RWPE1 (cell line): ENCODE data around the gene AIG1.

Source experiments
- CTCF ChIA-PET: fragments of 350-600 bp; sonication (Branson Sonifier 250); formaldehyde crosslinking; extraction: SDS; loops from one replicate; lab custom pipeline; 2021; lab: Yijun Ruan, JAX
- POLR2A ChIA-PET: fragments of 400-600 bp; formaldehyde crosslinking; extraction: SDS; loops from one replicate; lab custom pipeline; 2020; ENCODE audit warnings: antibody characterized with exemption; ENCODE audit not compliant: low non-redundant PET; lab: Yijun Ruan, JAX
- DNase-seq: peaks from one replicate; pipeline ENCODE4 v3.0.0; 2012; ENCODE audit warnings: low spot score
- H3K27ac ChIP-seq: fragments of 450-650 bp; 2 replicates; pipeline ENCODE4 v1.5.1; 2017
- TF ChIP-seq, protein P1 (sequence below): fragments of 450-650 bp; conservative IDR thresholded peaks from 2 replicates; pipeline ENCODE4 v1.5.1; 2017; ENCODE audit warnings: low read depth, mild to moderate bottlenecking

The AIG1 gene

DNA sequence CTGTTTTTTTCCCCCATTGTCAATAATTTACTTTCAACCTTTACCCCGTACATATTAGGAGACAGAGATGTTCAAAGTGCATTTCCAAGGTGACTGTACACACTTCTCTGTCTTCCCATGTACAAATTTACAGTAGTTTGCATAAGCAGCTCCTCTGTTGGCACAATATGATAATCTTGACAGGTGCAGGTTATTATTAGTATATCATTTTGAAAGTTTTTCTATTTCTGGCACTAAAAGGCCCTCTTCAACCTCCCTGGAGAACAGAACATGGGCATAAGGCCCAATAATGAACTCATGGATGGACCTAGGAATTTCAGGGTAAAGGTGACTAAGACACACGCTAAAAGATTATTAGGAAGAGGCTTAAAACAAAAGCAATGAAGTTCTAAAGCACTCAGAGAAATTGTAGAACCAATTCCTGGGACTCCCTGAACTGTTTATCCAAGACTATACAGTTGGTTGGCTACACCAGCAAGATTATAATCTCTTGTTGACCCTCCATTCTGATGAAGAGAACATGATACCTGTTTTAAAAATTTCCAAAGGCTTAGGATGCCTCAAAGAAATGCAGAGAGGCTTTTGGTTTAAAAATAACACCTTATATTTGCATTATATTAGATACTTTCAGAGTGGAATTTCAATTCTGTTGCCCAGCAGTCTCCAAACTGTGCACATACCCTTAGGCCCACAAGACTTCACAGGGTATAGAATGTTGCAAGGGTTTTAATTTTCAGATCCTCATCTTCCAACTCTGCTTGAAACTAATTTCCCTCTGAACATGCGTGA is 1.1 kb downstream of the AIG1 start:
- CTCF ChIA-PET = no interaction called here
- no peak for DNase-seq
- H3K27ac ChIP-seq = peak overlapping the region; percentile 97; the same call in 1 of the 2 replicates
- TF ChIP-seq, protein P1, sequence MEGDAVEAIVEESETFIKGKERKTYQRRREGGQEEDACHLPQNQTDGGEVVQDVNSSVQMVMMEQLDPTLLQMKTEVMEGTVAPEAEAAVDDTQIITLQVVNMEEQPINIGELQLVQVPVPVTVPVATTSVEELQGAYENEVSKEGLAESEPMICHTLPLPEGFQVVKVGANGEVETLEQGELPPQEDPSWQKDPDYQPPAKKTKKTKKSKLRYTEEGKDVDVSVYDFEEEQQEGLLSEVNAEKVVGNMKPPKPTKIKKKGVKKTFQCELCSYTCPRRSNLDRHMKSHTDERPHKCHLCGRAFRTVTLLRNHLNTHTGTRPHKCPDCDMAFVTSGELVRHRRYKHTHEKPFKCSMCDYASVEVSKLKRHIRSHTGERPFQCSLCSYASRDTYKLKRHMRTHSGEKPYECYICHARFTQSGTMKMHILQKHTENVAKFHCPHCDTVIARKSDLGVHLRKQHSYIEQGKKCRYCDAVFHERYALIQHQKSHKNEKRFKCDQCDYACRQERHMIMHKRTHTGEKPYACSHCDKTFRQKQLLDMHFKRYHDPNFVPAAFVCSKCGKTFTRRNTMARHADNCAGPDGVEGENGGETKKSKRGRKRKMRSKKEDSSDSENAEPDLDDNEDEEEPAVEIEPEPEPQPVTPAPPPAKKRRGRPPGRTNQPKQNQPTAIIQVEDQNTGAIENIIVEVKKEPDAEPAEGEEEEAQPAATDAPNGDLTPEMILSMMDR = no peak
- POLR2A ChIA-PET = interaction anchor here (0.7 kb wide), 1 partner anchor 69 kb away, joined by 3 read pairs; no protein-coding TSS in a partner anchor

- no peak for DNase-seq
- no peak overlapping the region for H3K27ac ChIP-seq
- POLR2A ChIA-PET = no interaction called here
- CTCF ChIA-PET = no interaction called here
- TF ChIP-seq, protein P1 = no peak
Measured at GRCh38 chr6:143062551-143062950, 1.9 kb downstream of the AIG1 start.

DNA sequence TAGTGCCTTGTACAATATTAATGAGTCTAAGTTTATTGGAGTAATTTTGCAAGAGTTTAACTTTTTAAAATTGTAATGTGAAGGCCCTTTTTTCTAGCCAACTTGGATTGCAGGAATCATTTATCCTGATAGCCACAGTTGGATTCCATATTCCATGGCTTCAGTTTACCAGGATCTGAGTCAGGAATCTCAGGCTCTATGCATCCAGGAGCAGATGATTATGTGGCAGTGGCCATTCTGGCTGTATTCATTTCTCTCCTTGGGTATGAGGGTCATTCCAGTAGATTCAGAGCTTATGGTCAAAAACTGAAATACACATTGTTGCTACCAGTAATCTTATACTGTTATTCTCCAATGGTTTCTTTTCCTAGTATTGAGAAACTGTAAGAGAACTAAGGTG is 2.9 kb downstream of the AIG1 start:
- ChIA-PET CTCF (interaction anchor here (0.6 to 0.7 kb wide), 3 partner anchors 18 to 746 kb away, joined by 3 to 4 read pairs (median 3); no protein-coding TSS in a partner anchor), POLR2A (no interaction called here)
- DNase-seq = no peak
- no peak overlapping the region for H3K27ac ChIP-seq
- TF ChIP-seq, protein P1 = no peak

- CTCF ChIA-PET = interaction anchor here (0.6 kb wide), 1 partner anchor 654 kb away, joined by 3 read pairs; no protein-coding TSS in a partner anchor
Measured at GRCh38 chr6:143064271-143064670, 3.6 kb downstream of the AIG1 start.

GRCh38 chr6:143064951-143065683 is 4.4 kb downstream of the AIG1 start:
- ChIA-PET POLR2A (no interaction called here), CTCF (interaction anchor here (0.6 kb wide), 1 partner anchor 32 kb away, joined by 4 read pairs; no protein-coding TSS in a partner anchor)
- TF ChIP-seq, protein P1 = no peak
- no peak for DNase-seq
- H3K27ac ChIP-seq = no peak overlapping the region

More at GRCh38 chr6:143064271-143064670, 3.6 kb downstream of the AIG1 start:
- no peak overlapping the region for H3K27ac ChIP-seq
- TF ChIP-seq, protein P1 = no peak
- POLR2A ChIA-PET = no interaction called here
- no peak for DNase-seq

GRCh38 chr6:143068001-143068400 is 7.3 kb downstream of the AIG1 start:
- H3K27ac ChIP-seq = no peak overlapping the region
- ChIA-PET POLR2A (no interaction called here), CTCF (no interaction called here)
- TF ChIP-seq, protein P1 = no peak
- no peak for DNase-seq
